Neural cell (in vitro differentiated cells): ENCODE results near the gene ANXA6. TPM values are rescaled to one million over a fixed set of nuclear protein-coding genes. Genes with fewer than 3 reads are reported as not detected.

Experiments
- H2AFZ ChIP-seq: fragments of 200-600, 300-800 bp; sonication (generic), shearing (Covaris generic); 2 replicates; pipeline ENCODE4 v1.6.0; 2014; ENCODE audit warnings: low read depth, mild to moderate bottlenecking, antibody characterized with exemption, low read length, moderate library complexity
- H3F3A ChIP-seq: fragments of 200-600 bp; shearing (Covaris generic); 2 replicates; pipeline ENCODE4 v1.6.1; 2016; ENCODE audit warnings: mild to moderate bottlenecking, moderate library complexity, mixed read lengths, antibody characterized with exemption, low read length; ENCODE audit not compliant: insufficient read depth, poor library complexity, severe bottlenecking
- H3K27ac ChIP-seq: fragments of 200-600, 300-800 bp; sonication (generic), shearing (Covaris generic); 2 replicates; pipeline ENCODE4 v1.5.1; 2014; ENCODE audit warnings: mild to moderate bottlenecking, low read length, moderate library complexity
- H3K27me3 ChIP-seq: fragments of 300-800, 200-600 bp; sonication (generic), shearing (Covaris generic); 2 replicates; pipeline ENCODE4 v1.6.0; 2014; ENCODE audit warnings: mild to moderate bottlenecking, low read depth, low read length, moderate library complexity; ENCODE audit not compliant: insufficient read depth
- H3K36me3 ChIP-seq: fragments of 300-800, 200-600 bp; sonication (generic), shearing (Covaris generic); 2 replicates; pipeline ENCODE4 v1.5.1; 2014; ENCODE audit warnings: mild to moderate bottlenecking, antibody characterized with exemption, low read length, moderate library complexity; ENCODE audit not compliant: insufficient read depth
- H3K4me2 ChIP-seq: fragments of 300-800, 200-600 bp; sonication (generic), shearing (Covaris generic); 2 replicates; pipeline ENCODE4 v1.6.0; 2014; ENCODE audit warnings: mild to moderate bottlenecking, low read length
- H3K4me3 ChIP-seq: fragments of 300-800, 200-600 bp; sonication (generic), shearing (Covaris generic); 2 replicates; pipeline ENCODE4 v1.5.1; 2014; ENCODE audit warnings: mild to moderate bottlenecking, low read length, moderate library complexity
- H3K79me2 ChIP-seq: fragments of 200-600 bp; shearing (Covaris generic); replicated peaks from 2 replicates; pipeline ENCODE4 v1.6.0; 2014; ENCODE audit warnings: mild to moderate bottlenecking, low read length, moderate library complexity; ENCODE audit not compliant: insufficient read depth
- H3K9ac ChIP-seq: fragments of 300-800, 200-600 bp; sonication (generic), shearing (Covaris generic); 2 replicates; pipeline ENCODE4 v1.6.1; 2016; ENCODE audit warnings: mild to moderate bottlenecking, low read length, mixed read lengths
- H3K9me2 ChIP-seq: fragments of 200-600 bp; shearing (Covaris generic); 2 replicates; pipeline ENCODE4 v1.6.1; 2016; ENCODE audit warnings: mild to moderate bottlenecking, low read length, mixed read lengths; ENCODE audit not compliant: insufficient read depth
- H3K9me3 ChIP-seq: fragments of 200-600, 300-800 bp; sonication (generic), shearing (Covaris generic); 2 replicates; pipeline ENCODE4 v1.6.1; 2016; ENCODE audit warnings: mild to moderate bottlenecking, mixed run types, low read length, moderate library complexity, mixed read lengths
- H4K20me1 ChIP-seq: fragments of 200-600 bp; shearing (Covaris generic); 2 replicates; pipeline ENCODE4 v1.6.1; 2016; ENCODE audit warnings: mild to moderate bottlenecking, mixed run types; ENCODE audit not compliant: insufficient read depth
- EP300 ChIP-seq: fragments of 450-650 bp; conservative IDR thresholded peaks from 2 replicates; pipeline ENCODE4 v1.6.1; 2014; ENCODE audit warnings: antibody characterized with exemption, mild to moderate bottlenecking, moderate library complexity; ENCODE audit not compliant: poor library complexity, severe bottlenecking
- EZH2 ChIP-seq: fragments of 200-600, 300-800 bp; shearing (Covaris generic), sonication (generic); IDR thresholded peaks from 2 replicates; pipeline ENCODE4 v1.6.1; 2014; ENCODE audit warnings: antibody characterized with exemption, low read length, borderline replicate concordance, mild to moderate bottlenecking; ENCODE audit not compliant: insufficient read depth, poor library complexity, severe bottlenecking
- MXI1 ChIP-seq: fragments of 450-650 bp; conservative IDR thresholded peaks from 2 replicates; pipeline ENCODE4 v1.6.1; 2014; ENCODE audit warnings: antibody characterized with exemption, mild to moderate bottlenecking; ENCODE audit not compliant: poor library complexity, severe bottlenecking
- POLR2AphosphoS5 ChIP-seq: IDR thresholded peaks from 2 replicates; pipeline ENCODE4 v1.6.1; 2012
- RAD21 ChIP-seq: fragments of 450-650 bp; conservative IDR thresholded peaks from 2 replicates; pipeline ENCODE4 v1.6.1; 2014; ENCODE audit warnings: antibody characterized with exemption, mild to moderate bottlenecking, moderate library complexity
- SMC3 ChIP-seq: fragments of 450-650 bp; conservative IDR thresholded peaks from 2 replicates; pipeline ENCODE4 v1.6.1; 2014; ENCODE audit warnings: antibody characterized with exemption, mild to moderate bottlenecking, moderate library complexity; ENCODE audit not compliant: poor library complexity
- TAF1 ChIP-seq: IDR thresholded peaks from 2 replicates; pipeline ENCODE4 v1.6.1; 2012; ENCODE audit warnings: low read depth
- polyA plus RNA-seq: library from polyadenylated mRNA; depleted of rRNA; stranded (reverse); fragments of >200 nt; gene quantifications from 2 replicates; pipeline ENCODE4 v1.2.3, GENCODE V29; 2014
- TF ChIP-seq, protein P1 (sequence below): IDR thresholded peaks from 2 replicates; pipeline ENCODE4 v1.6.1; 2012; ENCODE audit warnings: borderline replicate concordance
- TF ChIP-seq, protein P2 (sequence below): fragments of 450-650 bp; IDR thresholded peaks from 2 replicates; pipeline ENCODE4 v1.5.1; 2014; ENCODE audit warnings: antibody characterized with exemption, mild to moderate bottlenecking, moderate library complexity; ENCODE audit not compliant: poor library complexity, severe bottlenecking

Gene ANXA6
- polyA plus RNA-seq, 1 donor from 2014 or later = 27.5 TPM

DNA sequence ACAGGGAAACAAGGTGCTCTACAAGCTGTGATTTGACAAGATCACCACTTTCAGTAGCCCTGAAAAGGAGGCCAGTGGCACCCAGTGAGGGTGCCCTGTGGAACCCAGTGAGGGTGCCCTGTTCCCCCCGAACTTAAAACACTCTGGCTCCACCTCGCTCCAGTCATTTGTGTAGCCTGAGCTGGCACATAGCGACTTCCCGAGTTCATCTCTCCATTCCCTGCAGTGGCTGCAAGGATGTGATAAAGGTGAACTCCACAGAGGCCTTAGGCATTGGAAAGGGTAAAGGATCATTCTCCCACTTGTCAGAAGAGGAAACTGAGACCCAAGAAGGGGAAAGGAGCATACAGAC lies 21.9 kb upstream of the ANXA6 start:
- Histone ChIP-seq H3K9ac (no peak overlapping the region), H3K27ac (no peak overlapping the region), H3K36me3 (no peaks in the 10 kb centered on the region), H3K27me3 (no peaks in the 10 kb centered on the region), H4K20me1 (no peaks in the 10 kb centered on the region), H3K4me3 (no peak overlapping the region), H3K9me3 (no peaks in the 10 kb centered on the region), H2AFZ (no peak overlapping the region), H3K4me2 (no peak overlapping the region), H3K9me2 (no peaks in the 10 kb centered on the region), H3K79me2 (no peaks in the 10 kb centered on the region), H3F3A (no peaks in the 10 kb centered on the region)
- TF ChIP-seq RAD21 = no peak
- TF ChIP-seq SMC3 = no peak
- no peak for TF ChIP-seq TAF1
- no peak for TF ChIP-seq MXI1
- TF ChIP-seq, protein P1, sequence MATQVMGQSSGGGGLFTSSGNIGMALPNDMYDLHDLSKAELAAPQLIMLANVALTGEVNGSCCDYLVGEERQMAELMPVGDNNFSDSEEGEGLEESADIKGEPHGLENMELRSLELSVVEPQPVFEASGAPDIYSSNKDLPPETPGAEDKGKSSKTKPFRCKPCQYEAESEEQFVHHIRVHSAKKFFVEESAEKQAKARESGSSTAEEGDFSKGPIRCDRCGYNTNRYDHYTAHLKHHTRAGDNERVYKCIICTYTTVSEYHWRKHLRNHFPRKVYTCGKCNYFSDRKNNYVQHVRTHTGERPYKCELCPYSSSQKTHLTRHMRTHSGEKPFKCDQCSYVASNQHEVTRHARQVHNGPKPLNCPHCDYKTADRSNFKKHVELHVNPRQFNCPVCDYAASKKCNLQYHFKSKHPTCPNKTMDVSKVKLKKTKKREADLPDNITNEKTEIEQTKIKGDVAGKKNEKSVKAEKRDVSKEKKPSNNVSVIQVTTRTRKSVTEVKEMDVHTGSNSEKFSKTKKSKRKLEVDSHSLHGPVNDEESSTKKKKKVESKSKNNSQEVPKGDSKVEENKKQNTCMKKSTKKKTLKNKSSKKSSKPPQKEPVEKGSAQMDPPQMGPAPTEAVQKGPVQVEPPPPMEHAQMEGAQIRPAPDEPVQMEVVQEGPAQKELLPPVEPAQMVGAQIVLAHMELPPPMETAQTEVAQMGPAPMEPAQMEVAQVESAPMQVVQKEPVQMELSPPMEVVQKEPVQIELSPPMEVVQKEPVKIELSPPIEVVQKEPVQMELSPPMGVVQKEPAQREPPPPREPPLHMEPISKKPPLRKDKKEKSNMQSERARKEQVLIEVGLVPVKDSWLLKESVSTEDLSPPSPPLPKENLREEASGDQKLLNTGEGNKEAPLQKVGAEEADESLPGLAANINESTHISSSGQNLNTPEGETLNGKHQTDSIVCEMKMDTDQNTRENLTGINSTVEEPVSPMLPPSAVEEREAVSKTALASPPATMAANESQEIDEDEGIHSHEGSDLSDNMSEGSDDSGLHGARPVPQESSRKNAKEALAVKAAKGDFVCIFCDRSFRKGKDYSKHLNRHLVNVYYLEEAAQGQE = no peak
- TF ChIP-seq, protein P2, sequence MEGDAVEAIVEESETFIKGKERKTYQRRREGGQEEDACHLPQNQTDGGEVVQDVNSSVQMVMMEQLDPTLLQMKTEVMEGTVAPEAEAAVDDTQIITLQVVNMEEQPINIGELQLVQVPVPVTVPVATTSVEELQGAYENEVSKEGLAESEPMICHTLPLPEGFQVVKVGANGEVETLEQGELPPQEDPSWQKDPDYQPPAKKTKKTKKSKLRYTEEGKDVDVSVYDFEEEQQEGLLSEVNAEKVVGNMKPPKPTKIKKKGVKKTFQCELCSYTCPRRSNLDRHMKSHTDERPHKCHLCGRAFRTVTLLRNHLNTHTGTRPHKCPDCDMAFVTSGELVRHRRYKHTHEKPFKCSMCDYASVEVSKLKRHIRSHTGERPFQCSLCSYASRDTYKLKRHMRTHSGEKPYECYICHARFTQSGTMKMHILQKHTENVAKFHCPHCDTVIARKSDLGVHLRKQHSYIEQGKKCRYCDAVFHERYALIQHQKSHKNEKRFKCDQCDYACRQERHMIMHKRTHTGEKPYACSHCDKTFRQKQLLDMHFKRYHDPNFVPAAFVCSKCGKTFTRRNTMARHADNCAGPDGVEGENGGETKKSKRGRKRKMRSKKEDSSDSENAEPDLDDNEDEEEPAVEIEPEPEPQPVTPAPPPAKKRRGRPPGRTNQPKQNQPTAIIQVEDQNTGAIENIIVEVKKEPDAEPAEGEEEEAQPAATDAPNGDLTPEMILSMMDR = no peak
- TF ChIP-seq EZH2 = no peak
- no peak for TF ChIP-seq POLR2AphosphoS5
- TF ChIP-seq EP300 = no peak

DNA sequence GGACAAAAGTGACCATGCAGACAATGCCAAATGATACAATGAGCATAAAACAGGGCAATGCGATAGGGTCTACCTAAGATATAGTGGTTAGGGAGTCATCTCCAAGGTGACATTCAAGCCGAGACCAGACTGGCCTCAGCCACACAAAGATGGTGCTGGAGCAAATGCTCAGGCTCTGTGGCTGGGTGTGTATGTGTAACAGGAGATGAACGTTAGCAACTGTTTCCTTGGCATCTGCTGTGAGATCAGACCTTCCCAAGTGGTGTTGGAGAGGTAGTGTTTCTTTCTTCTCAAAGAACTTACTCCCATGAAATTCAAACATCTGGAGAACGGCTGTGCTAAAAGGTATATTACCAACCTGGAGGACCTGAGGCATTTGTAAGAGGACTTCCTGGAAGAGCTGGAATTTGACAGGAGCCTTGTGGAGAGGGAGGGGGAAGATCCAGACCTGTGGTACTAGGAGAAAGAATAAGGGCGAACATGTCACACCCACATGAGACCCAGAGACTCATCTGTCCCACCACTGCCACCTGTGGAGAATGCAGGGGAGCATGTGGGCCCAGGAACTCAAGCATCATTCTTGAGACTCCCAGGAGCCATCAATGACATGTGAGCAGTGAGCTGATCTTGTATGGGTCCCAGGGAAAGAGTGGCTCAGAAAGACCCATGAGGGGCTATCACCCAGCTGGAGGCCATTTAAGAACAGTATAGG lies 21.4 kb upstream of the ANXA6 start:
- Histone ChIP-seq H3K27me3 (no peaks in the 10 kb centered on the region), H3K9me3 (no peaks in the 10 kb centered on the region), H4K20me1 (no peaks in the 10 kb centered on the region), H2AFZ (no peak overlapping the region), H3K4me3 (no peak overlapping the region), H3K79me2 (no peaks in the 10 kb centered on the region), H3K4me2 (no peak overlapping the region), H3F3A (no peaks in the 10 kb centered on the region), H3K9me2 (no peaks in the 10 kb centered on the region), H3K27ac (no peak overlapping the region), H3K36me3 (no peaks in the 10 kb centered on the region), H3K9ac (no peak overlapping the region)
- TF ChIP-seq RAD21 (no peak), EP300 (no peak), POLR2AphosphoS5 (no peak), MXI1 (no peak), EZH2 (no peak), SMC3 (no peak), TAF1 (no peak)
- TF ChIP-seq, protein P1 = no peak
- TF ChIP-seq, protein P2 = no peak
